ENCODE measurements around the gene TAS1R2. TPM values are rescaled to one million over a fixed set of nuclear protein-coding genes. Genes with fewer than 3 reads are reported as not detected.

The TAS1R2 gene
- total and polyA plus RNA-seq, 2 of the 13 experiments (the other 11 are each of a cell fraction or from before 2014, with no cell fraction given): not detected

DNA sequence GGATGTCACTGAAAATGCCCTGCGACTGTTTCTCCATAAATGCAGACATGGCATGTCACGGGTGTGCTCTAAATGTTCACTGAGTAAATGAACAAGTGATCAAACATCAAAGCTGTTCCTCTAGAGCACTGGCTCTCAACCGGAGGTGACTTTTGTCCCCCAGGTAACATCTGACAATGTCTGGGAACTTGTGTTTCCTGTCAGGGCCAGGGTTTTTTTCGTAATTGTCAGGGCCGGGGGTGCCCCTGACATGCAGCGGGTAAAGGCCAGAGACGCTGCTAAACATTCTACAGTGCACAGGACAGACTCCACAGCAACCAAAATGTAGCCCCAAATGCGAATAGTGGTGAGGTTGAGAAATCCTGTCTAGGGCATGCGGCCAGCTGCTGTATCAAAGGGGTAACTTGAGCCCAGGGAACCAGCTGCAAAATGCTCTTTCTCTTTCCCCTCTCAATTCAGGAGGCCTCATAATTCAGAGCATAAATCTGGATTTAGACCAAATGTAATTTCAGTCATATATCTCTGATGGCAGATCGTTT is 40.9 kb upstream of the TAS1R2 start:
- in situ Hi-C loops (cut with HindIII; ENCODE audit: extremely low pct_ligation_motif_present, low pct_unique_long_range_greater_than_20kb) (no loop called here), intact Hi-C loops (cut with micrococcal nuclease; ENCODE audit: unreplicated experiment) (loop anchor here (2.0 kb wide), 2 partner anchors 16 to 110 kb away; no protein-coding TSS in a partner anchor)
- peak overlapping the region; percentile 97 for H3K4me2 ChIP-seq (ENCODE audit: low read depth, low read length)
- H3K4me3 ChIP-seq (replicated peaks in 1 of 3; ENCODE audit: insufficient read depth in 1 of 3, low read depth in 2 of 3, low read length in 3 of 3): peak overlapping the region; percentile 81 to 95 (median 94)
- H3K4me1 ChIP-seq (ENCODE audit: insufficient read depth, low read length): peaks cover 69% of the 10 kb centered on the region
- ChIA-PET CTCF (ENCODE audit: low intra/inter-chr PET ratio, low total read pairs) (no interaction called here), POLR2A (interaction anchor here (0.6 to 1.6 kb wide), 8 partner anchors 10 to 336 kb away, joined by 3 to 5 read pairs (median 4); no protein-coding TSS in a partner anchor)
- H3K27ac ChIP-seq (ENCODE audit: extremely low read length, insufficient read depth, low read length): peak overlapping the region; percentile 95
- peaks cover 55% of the 10 kb centered on the region for H3K79me2 ChIP-seq (ENCODE audit: insufficient read depth, low read length)
- peaks cover 15% of the 10 kb centered on the region; the same call in 1 of the 2 replicates for H4K20me1 ChIP-seq (ENCODE audit: insufficient read depth, low read length)
- 0% methylated on average over 8 of the region's 10 CpGs for WGBS (ENCODE audit: low lambda C conversion rate)
- no peaks in the 10 kb centered on the region for H3K9me3 ChIP-seq (ENCODE audit: low read length)
- no peaks in the 10 kb centered on the region for H3K27me3 ChIP-seq (ENCODE audit: control insufficient read depth in 1 of 2, insufficient read depth in 2 of 2, low read length in 2 of 2)
- BruUV-seq (replicated peaks): TSS peak; percentile 47
- FAIRE-seq (peak; percentile 96), DNase-seq (ENCODE audit: low spot score) (peak; percentile 94), ATAC-seq (peak; percentile 43)
- peak overlapping the region; percentile 89 for H3K9ac ChIP-seq (ENCODE audit: insufficient read depth, low read depth, low read length)
- H2AFZ ChIP-seq (ENCODE audit: low read length): no peak overlapping the region
- H3K36me3 ChIP-seq (replicated peaks in 1 of 2; ENCODE audit: control insufficient read depth in 1 of 2, insufficient read depth in 2 of 2, low read length in 2 of 2): peaks cover 9 to 19% of the 10 kb centered on the region in 2 experiments; a peak in 4 of 5 replicates
- TF ChIP-seq NCOA5 (CRISPR knock-in tag; IDR thresholded peaks at IDR 0.05) (no peak), FOSL2 (CRISPR knock-in tag; IDR thresholded peaks at IDR 0.05) (peak; percentile 77), ZFP90 (CRISPR knock-in tag; IDR thresholded peaks at IDR 0.05; ENCODE audit: borderline replicate concordance) (no peak), PRPF4 (IDR thresholded peaks at IDR 0.05; ENCODE audit: low read depth, low read length, poor library complexity, severe bottlenecking) (no peak), ZBTB43 (CRISPR knock-in tag; conservative IDR thresholded peaks at IDR 0.05) (peak; percentile 97), ZNF317 (CRISPR knock-in tag; IDR thresholded peaks at IDR 0.05) (peak; percentile 70; the same call in 1 of the 2 replicates), ZNF577 (CRISPR knock-in tag; IDR thresholded peaks at IDR 0.05; ENCODE audit: borderline replicate concordance, low read depth) (no peak), NFKBIZ (CRISPR knock-in tag; IDR thresholded peaks at IDR 0.05) (peak; percentile 77; the same call in 1 of the 2 replicates), SNRNP70 (IDR thresholded peaks at IDR 0.05; ENCODE audit: low read depth, low read length) (no peak), HMGXB3 (CRISPR knock-in tag; IDR thresholded peaks at IDR 0.05; ENCODE audit: borderline replicate concordance) (peak; percentile 51; the same call in 1 of the 2 replicates), AKAP8 (CRISPR knock-in tag; IDR thresholded peaks at IDR 0.05) (0 out of 2 replicates have a peak, but pooled peaks have one; percentile 57), ZNF451 (CRISPR knock-in tag; IDR thresholded peaks at IDR 0.05) (no peak), ZNF564 (CRISPR knock-in tag; IDR thresholded peaks at IDR 0.05) (peak; percentile 100)
- TF ChIP-seq, protein P1, sequence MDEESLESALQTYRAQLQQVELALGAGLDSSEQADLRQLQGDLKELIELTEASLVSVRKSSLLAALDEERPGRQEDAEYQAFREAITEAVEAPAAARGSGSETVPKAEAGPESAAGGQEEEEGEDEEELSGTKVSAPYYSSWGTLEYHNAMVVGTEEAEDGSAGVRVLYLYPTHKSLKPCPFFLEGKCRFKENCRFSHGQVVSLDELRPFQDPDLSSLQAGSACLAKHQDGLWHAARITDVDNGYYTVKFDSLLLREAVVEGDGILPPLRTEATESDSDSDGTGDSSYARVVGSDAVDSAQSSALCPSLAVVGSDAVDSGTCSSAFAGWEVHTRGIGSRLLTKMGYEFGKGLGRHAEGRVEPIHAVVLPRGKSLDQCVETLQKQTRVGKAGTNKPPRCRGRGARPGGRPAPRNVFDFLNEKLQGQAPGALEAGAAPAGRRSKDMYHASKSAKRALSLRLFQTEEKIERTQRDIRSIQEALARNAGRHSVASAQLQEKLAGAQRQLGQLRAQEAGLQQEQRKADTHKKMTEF (CRISPR knock-in tag; IDR thresholded peaks at IDR 0.05): peak; percentile 80

Data from HepG2 (cell line).